Stimulated activated CD8-positive, alpha-beta memory T cell treated with anti-CD3 and anti-CD28 coated beads, Interleukin-4, amount 100 ng/mL, for 1 hour (primary cell): ENCODE measurements around the gene GPR151.
"Not testable (repeated sequence)": the region's sequence is repeated elsewhere in the genome, so short reads cannot be mapped to it uniquely, and the experiment has no call there.

Experiments
- DNase-seq, 2 donors: peaks; one replicate each; pipeline ENCODE4 v3.0.0-alpha.2; 2020; ENCODE audit warnings: low read depth in 2 of 2, low spot score in 1 of 2

Gene GPR151

DNA sequence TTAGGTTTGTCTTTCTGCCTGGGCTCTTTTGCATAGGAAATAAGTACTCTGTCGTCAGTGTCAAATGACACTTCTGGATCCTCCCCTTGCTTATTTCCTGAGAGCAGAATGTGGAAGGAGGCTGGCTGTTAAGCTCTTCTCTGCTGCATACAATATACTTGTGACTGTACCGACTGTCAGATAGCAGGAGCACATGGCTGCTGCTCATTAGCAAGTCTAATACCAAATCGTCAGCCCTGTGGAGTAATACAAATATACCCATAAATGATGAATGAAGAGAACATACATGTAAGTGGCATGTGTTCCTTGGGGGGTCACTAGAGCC is at the start of gene GPR151:
Gene GPR151, minus strand, starts transcription at position 40 of the 325 bp plus-strand sequence. CDS start 77 bp downstream, outside the sequence.
- DNase-seq, result no peak

DNA sequence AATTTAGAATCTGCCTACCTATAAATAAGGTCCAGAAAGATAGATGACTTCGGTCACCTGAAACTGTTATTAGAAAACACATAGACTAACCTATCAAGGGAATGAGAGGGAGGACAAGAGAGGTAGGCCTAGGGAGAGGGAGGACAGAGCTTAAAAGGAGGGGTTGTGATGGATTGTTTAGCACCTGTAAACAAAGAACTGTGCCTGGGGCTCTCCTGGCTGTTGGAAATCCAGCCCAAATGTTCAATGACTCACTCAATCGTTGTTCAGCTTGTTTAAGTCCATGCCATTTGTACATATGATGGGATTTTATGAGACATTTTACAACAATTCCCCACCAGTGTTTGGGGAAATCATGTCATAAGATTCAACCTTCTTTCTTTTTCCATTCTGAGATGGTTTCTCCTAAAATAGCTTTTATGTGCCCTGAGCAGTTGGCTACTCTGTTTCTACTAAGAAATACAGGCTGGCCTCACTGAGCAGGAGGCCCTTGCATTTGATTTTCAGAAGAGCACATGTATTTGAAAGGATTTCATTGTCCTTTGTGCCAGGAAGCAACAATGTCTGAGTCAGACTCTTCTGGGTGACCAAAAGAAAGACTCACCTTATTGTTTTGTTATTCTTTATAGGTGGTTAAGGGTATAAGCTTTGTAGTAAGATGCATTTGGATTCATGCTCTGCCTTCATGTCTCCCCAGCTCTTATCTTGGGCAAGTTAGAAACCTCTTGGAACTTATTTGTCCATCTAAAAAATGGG is 48.2 kb upstream of the GPR151 start:
- no peak for DNase-seq

DNA sequence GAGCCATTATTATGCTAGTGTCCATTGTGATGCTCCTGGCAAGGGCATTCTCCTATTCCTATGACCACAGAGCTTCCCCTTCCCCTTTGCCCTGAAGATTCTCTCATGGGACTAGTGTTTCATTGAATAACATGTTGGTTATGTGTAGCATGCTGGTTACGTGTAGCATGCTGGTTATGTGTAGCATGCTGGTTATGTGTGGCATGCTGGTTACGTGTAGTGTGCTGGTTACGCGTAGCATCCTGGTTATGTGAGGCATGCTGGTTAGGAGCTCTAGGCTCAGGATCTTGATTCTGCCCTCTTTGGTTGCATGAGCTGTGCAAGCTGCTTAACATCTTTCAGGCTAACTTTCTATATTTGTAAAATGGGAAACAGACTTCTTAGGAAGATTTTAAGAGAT is 46.5 kb upstream of the GPR151 start:
- DNase-seq, result no peak

DNA sequence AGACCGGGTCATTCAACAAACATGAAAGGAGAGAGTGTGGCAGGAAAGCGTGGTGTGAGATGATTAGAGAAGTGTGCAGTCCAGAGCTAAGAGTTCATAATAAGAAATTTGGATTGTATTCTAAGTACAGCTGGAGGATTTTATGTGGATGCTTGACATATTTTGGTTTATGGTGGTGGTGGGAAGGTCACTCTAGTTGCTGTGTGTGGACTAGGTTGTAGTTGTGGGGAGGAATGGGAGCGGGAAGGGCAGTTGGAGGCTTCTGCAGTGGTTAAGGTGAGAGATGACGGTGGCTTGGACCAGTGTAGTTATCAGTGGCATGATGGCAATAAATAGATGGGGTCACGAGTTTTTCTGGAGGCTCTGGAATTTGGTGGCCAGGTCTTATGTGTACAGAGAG is 45.7 kb upstream of the GPR151 start:
- DNase-seq, result no peak

DNA sequence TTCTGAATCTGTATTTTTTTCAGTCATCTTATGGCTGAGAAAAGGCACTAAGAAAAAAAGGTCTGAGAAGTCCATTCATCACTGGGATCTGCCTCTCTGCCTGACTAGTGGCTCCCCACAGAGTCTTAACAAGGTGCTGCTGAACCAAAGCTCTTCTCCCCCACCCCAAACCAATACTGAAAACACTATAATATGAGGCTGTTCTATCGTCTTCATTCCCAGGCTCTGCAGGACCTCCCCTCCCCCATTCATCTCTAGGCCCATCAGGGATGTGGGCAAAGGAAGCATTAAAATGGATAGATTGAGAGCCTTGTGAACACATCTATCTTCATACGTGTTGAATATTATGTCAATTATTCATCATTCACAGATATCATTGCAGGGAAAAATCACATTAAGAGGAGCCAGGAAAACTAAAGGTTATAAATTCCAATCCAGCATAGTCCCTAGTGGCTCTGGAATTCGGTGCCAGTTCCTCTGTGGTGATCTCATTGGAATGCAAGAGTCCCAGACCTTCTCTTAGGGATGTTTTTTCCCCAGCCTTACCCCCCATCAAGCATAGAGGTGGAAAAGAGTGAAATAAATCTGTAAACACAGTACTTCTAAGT is 44.3 kb upstream of the GPR151 start:
- DNase-seq, result no peak

DNA sequence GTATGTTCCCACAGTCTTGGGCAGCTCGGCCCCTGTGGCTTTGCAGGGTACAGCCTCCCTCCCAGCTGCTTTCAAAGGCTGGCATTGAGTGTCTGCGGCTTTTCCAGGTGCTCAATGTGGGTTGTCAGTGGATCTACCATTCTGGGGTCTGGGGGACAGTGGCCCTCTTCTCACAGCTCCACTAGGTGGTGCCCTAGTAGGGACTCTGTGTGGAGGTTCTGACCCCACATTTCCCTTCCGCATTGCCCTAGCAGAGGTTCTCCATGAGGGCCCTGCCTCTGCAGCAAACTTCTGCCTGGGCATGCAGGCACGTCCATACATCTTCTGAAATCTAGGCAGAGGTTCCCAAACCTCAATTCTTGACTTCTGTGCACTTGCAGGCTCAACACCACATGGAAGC is 40.9 kb upstream of the GPR151 start:
- DNase-seq, result not testable (repeated sequence)

DNA sequence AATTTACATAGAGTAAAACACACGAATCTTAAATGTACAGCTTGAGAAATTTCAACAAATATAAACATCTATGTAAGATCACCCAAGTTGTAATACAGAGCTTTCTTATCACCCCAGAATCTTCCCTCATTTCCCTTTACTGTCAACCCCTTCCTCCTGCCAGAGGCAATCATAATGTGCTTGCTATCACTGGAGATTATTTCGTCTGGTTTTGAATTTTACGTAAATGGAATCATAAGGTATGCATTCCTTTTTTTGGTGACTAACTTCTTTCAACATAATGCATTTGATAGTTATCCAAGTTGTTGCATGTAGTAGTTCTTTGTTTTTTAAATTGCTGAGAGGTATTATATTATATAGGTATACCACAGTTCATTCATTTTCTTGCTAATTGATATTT is 37.5 kb upstream of the GPR151 start:
- DNase-seq, result no peak

DNA sequence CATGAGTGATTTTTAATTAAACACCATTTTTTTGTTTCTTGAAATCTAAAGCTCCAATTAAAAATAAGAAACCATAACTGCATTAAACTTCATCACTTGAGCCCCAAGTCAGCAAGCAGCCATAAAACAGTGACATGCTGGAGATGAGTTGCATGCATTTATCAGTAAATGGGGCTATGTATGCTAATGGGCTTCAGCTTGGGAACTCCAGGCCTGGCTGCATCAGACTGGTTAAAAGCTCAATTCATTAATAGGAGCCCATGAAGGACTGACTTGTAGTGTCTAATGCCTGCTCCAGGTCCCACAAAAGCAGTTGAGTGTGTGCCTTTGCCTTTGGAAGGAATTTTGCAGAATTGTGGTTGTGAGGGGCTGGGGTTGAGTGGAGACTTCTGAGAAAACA is 33.6 kb upstream of the GPR151 start:
- no peak for DNase-seq

DNA sequence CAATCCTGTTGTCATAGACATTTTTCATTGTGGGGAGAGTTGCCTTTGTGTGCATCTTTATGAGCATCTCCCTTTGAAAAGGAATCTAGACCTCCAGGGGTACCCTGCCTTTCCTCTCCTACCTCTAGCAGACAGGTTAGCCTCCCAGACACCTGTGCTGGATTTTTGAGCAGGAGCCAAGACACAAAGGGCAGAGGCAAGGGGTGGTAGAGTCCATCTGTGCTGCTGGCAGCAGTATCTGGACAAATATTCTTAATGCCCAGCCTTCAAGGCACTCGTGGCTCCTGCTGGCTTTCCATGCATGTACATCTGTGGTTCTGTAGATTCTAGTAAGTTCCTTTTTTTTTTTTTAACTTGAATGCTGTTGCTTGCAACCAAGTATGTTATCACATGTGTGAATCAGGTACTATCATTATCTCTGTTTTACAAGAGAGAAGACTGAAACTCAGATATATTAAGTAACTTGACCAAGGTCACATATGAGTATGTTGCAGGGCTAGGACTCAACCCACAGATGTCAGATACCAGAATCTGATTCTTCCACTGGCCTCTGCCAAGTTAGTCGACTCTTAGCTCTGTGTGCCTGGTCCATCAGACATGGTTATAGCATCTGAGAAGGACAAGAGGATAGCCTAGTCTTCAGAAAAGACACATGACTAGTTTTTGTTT is 32.9 kb upstream of the GPR151 start:
- no peak for DNase-seq

DNA sequence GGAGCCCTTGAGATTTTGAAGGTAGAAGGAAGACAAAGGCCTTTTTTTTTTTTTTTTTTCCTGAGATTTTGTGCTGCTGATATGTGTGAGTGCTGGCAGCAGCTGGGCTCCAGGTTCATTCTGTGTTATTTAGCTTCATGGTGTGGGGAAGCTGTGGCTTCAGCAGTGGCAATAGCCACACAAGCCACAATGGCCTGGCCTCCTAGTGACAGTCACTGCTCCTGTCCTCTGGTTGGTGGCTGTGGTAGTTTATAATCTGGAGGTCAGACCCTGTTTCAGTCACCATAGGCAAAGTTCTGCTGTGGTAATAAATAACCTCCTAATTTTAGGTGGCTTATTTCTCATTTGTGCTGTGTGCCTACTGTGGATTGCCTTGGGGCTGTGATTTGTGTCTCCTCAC is 28.2 kb upstream of the GPR151 start:
- DNase-seq, result no peak

DNA sequence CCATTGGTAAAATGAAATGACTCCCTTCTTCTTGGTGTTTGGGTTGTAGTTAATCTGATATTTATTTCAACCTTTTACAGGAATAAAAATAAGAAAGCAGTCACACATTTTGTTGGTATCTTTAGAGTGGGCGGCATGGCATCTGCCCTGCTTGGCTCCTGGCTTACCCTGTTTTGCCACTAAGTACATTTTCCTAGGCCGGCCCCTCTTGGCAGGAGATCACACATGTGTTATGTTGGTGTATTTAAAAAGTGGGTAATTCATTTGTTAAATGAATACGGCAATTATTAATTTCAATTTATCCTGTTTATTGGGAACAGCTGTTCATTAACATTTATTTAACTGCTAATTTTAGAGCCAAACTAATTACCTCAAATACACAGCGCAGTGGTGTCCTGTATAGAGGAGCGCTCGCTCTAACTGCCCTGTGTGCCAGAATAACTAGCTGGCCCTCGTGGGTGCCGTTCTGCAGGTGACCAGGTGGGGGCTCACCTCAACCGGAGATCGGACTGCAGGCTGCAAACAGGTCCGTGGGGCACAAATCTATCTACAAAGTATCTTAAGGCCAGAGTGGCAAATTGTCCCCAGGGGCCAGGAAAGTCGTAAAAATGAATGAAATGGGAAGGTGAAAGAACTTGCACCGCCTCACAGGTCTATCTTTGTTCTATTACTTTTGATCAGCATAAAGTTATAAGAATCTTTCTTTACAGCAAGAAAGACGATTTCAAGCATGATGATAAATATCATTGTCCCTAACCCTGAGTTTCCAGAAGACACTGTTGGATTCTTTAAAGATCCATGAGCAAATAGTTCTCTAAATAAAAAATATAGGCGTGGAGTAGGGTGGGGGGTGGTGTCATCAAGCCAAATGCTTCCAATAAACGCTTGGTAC is 26.2 kb upstream of the GPR151 start:
- DNase-seq, result peak; percentile 15 to 37

DNA sequence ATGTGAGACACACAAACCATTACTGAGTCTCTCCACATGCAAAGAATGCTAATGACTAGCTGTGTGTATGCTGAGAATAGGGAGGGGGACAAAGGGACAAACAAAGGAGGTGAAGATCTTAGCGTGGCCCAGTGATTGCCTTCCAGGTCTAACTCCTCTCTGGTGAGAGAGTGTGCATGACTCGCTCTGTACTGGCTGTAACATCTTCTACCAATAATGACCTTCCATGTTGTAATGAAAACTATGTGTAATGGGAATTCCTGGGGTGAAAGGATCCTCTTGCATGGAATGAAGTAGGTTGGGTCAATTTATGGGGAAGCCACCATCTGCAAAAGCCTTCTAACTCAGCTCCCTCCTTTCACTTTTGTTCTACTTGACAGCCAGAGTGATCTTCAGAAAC is 24.4 kb upstream of the GPR151 start:
- DNase-seq, result no peak

DNA sequence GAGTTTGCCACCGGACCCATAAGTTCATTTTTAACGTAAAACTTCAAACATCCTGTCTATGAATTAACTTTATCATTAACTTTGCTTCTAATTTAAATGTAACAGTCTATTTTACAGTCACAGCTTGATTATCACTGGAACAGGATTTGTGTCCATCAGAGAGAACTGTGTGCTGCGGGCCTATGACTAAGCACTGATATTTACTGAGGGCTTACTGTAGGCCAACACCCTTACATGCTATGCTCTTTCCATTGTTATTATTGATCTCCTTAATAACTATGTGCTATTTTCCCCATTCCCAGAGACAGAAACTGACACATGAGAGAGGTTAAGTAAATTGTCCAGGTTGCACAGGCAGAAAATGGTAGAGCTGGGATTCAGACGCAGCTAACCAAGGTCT is 24.0 kb upstream of the GPR151 start:
- no peak for DNase-seq

DNA sequence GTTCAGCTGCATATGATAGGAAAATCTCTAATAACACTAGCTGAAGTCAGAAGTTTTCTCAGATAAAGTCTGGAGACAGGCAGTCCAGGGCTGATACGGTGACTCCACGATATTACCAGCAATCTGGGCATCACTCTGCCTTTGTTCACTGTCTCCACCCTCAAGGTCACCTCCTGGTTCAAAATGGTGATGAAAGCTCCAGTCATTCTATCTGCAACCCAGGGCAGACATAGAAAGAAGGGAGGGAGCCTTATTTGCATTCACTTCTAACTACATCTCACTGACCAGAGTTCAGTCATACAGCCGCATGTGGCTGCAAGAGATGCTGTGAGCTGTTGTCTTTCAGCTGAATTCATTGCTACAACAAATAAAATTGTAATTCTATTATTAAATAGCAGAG is 22.4 kb upstream of the GPR151 start:
- no peak for DNase-seq

DNA sequence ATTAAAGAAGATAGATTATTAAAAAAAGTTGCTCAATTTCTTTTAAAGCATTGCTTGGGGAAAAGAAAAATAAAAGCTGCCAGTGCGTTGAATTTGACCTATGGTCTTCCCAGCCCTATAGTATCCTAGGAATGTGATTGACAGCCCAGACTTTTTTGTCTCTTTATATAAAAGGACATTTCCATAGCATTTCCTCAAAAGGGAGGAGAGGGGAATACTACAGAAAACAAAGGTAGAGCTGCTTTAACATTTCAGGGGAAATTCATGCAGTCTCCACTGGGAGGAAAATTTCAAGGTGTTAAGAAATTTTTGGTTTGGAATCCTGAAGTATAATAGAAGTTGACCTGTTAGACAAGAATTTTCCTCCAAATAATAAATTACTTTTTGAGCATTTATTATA is 17.9 kb upstream of the GPR151 start:
- no peak for DNase-seq

DNA sequence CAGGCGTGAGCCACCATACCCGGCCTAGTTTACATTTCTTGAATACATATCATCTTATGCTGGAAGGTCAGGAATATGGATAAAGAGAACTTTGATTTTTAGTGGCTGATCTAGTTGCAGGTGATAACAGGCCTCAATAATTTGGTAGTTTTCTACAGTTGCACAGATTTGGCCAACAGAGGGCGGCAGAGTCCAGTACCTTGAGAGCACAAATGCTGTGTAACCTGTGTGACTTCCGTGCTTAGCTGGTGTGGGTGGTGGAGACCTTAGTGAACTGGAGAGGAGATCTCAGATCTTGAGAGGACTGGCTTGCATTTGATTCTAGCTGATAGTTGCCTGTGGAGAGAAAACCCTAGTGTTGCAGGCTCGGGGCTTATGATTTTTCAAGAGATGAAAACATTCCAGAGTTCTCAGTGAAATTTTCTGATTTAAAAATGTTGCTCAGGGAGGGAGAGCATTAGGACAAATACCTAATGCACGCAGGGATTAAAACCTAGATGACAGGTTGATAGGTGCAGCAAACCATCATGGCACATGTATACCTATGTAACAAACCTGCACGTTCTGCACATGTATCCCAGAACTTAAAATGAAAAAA is 17.4 kb upstream of the GPR151 start:
- DNase-seq, result peak; percentile 24 to 47

DNA sequence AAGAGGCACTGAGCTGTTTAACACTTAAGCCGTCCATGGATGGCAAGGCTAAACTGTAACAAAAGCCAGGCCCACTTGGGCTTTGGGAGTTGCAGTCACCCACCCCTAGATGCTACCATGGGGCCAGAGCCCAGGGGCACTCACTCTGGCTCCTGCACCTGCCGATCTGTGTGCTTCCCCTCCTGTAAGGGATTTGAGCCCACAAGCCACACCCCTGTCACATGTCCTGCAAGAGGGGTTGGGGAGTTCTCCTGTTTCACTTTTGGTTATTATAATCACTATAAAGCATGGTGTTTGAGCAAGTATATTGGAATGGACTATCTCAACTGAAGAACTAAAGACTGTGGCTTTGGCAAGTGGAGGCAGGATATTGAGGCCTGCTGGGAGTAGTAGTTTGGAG is 14.0 kb upstream of the GPR151 start:
- no peak for DNase-seq

DNA sequence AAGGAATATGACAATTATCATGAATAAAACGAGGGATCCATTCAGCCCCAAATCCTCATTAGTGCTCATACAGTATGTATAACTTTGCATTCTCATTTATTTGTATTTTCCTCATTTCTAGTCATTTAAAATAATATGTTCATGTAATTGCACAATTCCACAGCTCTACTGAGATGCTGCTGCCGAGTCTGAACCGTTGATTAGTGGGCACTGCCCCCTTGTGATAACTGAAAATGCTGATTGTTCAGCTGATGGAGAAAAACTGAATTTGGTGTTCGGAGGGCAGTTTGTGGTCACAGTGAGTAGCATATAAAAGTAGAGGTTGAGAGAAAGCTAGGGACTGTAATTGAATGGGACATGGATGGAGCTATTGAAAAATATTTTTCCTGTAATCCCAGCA is 12.2 kb upstream of the GPR151 start:
- no peak for DNase-seq

DNA sequence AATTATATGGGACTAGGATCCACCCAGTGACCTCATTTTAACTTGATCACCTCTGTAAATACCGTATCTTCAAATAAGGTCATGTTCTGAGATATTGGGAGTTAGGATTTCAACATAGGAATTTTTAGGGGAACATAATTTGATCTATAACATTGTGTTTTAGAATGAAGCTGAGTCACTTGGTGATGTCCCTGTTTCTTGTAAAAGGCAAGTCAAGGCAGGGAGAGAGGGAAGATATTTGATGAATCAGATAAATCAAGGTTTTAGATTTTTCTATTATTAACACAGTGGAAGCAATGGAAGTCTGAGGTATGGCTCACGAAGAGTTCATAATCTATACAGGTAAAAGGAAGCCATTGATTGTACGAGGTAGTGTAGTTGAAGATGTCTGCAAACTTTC is 11.8 kb upstream of the GPR151 start:
- DNase-seq, result no peak

DNA sequence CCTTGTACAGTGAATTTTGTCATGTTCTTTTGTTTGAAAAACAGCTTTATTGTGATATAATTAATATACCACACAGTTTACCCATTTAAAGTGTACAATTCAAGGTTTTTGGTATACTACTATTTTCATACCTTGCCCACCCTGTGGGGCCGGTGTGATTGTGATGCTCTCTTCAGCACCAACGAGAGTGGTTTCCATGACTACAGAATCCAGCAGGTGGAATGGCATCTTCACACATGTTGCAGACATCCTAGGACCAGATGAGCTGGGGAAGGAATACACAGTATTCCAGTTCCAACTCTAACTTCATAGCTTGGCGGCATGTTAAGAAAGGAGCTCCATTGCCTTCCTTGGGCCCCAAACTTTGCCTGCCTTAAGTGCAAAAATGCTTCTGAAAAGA is 7.7 kb upstream of the GPR151 start:
- DNase-seq, result no peak

DNA sequence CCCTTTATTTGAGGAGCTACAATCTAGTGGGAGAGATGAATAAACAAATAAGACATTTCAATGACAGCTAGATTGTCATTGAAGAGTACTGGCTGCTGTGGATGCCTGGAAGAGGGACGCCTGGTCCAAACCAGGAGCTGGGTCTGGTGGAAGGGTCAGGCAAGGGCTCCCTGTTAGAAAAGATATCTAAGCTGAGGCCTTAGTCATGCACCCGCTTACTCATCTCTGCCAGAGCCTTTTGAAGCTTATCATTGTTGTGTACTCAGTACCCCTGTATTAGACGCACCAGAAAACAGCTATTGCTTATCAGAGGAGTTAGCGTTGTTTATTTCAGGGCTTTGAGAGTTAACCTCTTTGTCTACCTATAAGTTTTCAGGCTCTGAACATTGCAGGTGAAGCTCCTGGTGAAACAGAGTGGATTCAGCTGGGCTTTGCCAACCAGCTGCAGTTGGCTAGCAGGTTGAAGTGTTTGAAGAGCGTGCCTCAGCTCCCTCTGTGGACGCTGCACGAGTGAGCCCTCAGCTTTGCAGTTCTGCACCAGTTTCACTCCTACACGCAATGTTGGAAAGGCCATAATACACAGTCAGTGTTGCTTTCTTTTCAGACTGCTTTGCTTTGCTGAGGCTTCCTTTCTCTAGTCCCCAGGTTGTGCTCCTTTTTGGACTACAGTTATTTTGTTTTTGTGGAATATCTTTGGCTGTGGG is 5.6 kb upstream of the GPR151 start:
- DNase-seq, result no peak
